ENCODE measurements around the gene CERS6.

The CERS6 gene

GRCh38 chr2:168445960-168446359 is 10.1 kb upstream of the CERS6 start:
- no peak for DNase-seq

- DNase-seq, result no peak
These were observed 7.1 kb upstream of the CERS6 start for GRCh38 chr2:168448980-168449379.

- no peak for DNase-seq
These were observed 6.7 kb upstream of the CERS6 start for GRCh38 chr2:168449419-168449818.

- DNase-seq, result no peak
These were observed 5.9 kb upstream of the CERS6 start for GRCh38 chr2:168450171-168450570.

- DNase-seq, result no peak
These were observed 5.3 kb upstream of the CERS6 start for GRCh38 chr2:168450732-168451131.

- DNase-seq, result no peak
These were observed 3.3 kb upstream of the CERS6 start for GRCh38 chr2:168452781-168453180.

GRCh38 chr2:168453404-168453803 is 2.7 kb upstream of the CERS6 start:
- DNase-seq, result no peak

GRCh38 chr2:168454737-168455644 is 1.1 kb upstream of the CERS6 start:
- no peak for DNase-seq

- DNase-seq, result no peak
These were observed 583 bp downstream of the CERS6 start for GRCh38 chr2:168456521-168457189.

GRCh38 chr2:168457190-168457895 is 1.3 kb downstream of the CERS6 start:
- no peak for DNase-seq

- no peak for DNase-seq
These were observed 2.1 kb downstream of the CERS6 start for GRCh38 chr2:168458139-168458538.

GRCh38 chr2:168459256-168459655 is 3.2 kb downstream of the CERS6 start:
- no peak for DNase-seq

GRCh38 chr2:168460571-168460970 is 4.5 kb downstream of the CERS6 start:
- no peak for DNase-seq

GRCh38 chr2:168461178-168461941 is 5.3 kb downstream of the CERS6 start:
- DNase-seq, result no peak

- no peak for DNase-seq
These were observed 5.9 kb downstream of the CERS6 start for GRCh38 chr2:168461942-168462331.

GRCh38 chr2:168462543-168463045 is 6.5 kb downstream of the CERS6 start:
- DNase-seq, result no peak

GRCh38 chr2:168465594-168465993 is 9.5 kb downstream of the CERS6 start:
- DNase-seq, result no peak

GRCh38 chr2:168466190-168466737 is 10.2 kb downstream of the CERS6 start:
- no peak for DNase-seq

- DNase-seq, result no peak
These were observed 10.9 kb downstream of the CERS6 start for GRCh38 chr2:168466834-168467565.

- DNase-seq, result no peak
These were observed 11.7 kb downstream of the CERS6 start for GRCh38 chr2:168467729-168468128.

- DNase-seq, result no peak
These were observed 12.3 kb downstream of the CERS6 start for GRCh38 chr2:168468354-168468753.
